A673 (cell line): ENCODE results near the gene EYS.

Source experiments
- EZH2 ChIP-seq: fragments of 200-600 bp; sonication (generic); IDR thresholded peaks from 2 replicates; pipeline ENCODE4 v1.6.1; 2017; ENCODE audit warnings: borderline replicate concordance, low read depth, mild to moderate bottlenecking, mixed read lengths, antibody characterized with exemption, low read length; ENCODE audit not compliant: poor library complexity, severe bottlenecking
- TF ChIP-seq, protein P1 (sequence below): fragments of 300-800, 200-600 bp; sonication (generic); conservative IDR thresholded peaks from 2 replicates; pipeline ENCODE4 v1.5.1; 2017; ENCODE audit warnings: low read depth, mild to moderate bottlenecking, antibody characterized with exemption, low read length, moderate library complexity, mixed read lengths

DNA sequence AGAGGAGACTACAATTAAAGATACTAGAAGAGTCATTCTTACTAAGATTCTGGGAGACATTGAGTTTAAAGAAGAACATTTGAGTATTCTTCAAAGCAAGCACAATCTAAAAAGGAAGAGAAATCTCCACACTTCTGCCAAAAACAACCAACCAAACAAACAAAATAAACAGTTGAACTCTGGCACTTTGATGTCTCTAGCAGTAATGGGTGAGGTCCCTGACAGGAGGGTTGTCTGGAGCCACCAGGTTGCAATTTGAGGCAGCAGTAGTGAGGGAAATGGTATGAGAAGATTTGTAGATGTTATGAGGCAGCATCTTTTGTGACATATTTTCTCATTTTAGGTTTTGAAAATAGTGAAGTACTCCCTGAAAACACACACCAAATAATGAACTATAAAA is 1963.3 kb downstream of the EYS start:
- TF ChIP-seq, protein P1, sequence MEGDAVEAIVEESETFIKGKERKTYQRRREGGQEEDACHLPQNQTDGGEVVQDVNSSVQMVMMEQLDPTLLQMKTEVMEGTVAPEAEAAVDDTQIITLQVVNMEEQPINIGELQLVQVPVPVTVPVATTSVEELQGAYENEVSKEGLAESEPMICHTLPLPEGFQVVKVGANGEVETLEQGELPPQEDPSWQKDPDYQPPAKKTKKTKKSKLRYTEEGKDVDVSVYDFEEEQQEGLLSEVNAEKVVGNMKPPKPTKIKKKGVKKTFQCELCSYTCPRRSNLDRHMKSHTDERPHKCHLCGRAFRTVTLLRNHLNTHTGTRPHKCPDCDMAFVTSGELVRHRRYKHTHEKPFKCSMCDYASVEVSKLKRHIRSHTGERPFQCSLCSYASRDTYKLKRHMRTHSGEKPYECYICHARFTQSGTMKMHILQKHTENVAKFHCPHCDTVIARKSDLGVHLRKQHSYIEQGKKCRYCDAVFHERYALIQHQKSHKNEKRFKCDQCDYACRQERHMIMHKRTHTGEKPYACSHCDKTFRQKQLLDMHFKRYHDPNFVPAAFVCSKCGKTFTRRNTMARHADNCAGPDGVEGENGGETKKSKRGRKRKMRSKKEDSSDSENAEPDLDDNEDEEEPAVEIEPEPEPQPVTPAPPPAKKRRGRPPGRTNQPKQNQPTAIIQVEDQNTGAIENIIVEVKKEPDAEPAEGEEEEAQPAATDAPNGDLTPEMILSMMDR = no peak
- TF ChIP-seq EZH2 = no peak
